ENCODE data around the gene CYB5R3.
"Not testable (repeated sequence)": the region's sequence is repeated elsewhere in the genome, so short reads cannot be mapped to it uniquely, and the experiment has no call there.

The CYB5R3 gene

DNA sequence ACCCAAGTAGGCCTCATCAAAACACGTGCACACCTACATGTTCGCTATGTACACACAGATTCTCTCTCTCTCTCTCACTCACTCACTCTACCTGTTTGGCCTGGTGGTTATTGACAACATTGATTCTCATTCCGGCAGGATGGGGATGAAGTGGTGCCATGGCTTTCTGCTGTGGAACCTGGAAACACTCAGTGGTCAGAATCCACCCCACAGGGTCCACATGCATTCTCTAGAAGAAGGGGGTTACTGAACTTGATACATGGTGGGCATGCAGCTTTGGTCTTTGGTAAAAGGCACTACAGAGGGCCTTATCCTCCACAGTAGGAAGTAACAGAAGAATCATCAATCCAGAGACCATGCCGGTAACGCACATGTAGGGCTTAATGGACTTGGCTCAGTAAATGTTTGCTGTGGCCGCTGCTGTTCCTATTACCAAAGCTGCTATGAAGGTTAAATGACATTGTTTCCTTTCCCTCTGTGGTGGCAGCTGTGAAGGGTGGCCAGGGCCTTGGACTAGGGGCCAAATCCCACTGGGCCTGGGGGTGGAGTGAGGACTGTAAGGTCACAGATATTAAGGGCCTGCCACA is 47.2 kb downstream of the CYB5R3 start:
- no peak for DNase-seq (ENCODE audit: low read depth)

DNA sequence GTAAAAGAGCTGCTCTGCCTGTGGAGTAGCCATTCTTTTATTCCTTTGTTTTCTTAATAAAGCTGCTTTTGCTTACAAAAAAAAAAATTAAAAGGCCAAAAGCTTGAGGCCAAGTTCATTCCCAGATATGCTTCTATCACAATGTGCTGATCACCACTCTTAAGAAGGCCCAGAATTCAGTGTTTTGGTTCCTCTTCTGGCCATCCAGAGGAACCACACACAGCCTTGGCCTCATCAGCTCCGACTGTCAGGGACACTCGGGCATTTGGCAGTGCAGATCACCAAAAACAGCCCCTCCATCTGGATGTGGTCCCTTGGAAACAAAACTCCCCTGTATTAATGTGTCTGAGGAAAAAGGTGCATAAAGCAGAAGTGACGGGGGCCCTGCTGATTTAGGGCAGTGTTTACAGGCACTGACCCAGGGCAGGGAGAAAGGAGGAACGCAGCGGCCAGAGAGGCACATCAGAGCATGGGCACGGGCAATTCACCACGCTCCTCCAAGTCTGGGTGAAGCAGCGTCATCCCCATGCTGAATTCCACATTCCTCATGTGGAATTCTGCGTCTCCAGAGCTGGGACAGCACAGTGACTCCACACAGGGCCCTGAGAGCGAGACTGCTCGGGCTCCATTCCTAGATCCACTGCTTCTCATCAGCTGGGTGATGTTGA is 52.2 kb downstream of the CYB5R3 start:
- DNase-seq (ENCODE audit: low read depth) = no peak

DNA sequence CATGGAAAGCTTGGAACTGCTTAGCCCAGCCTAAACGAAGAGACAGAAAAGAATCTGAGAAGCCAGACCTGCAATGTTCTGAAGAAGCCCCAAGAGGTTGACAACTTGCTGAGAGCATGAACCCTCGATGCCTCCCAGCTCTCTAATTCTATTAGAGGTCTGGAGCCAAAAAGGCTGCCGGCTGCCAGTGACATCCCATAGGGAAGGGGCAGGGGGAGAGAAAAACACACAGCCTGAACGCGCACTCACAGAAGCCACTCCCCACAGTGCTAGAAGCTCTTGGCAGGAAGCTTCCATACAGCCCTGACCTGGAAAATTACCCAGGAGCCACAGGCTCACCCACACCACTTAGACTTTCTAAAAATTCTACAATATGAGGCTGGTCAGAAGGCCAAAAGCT is 52.9 kb downstream of the CYB5R3 start:
- no peak for DNase-seq (ENCODE audit: low read depth)

DNA sequence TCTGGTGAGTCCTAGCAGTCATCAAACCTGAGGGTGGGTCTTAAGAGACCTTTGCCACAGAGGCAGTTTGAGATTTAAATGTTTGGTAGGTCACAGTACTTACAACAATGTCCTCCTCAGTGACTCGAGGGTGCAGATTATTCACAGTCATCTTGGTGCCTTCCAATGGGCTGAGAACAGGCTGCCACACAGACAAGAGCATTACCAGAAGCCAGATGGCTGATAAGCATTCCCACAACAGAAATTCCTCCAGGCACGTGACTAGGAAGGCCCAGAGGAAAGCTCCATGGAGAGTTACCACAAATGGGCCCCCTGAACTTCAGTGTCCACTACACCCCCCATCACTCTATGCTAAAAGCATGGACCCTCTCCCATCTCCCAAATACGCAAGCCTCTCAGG is 53.8 kb downstream of the CYB5R3 start:
- DNase-seq (ENCODE audit: low read depth) = no peak

DNA sequence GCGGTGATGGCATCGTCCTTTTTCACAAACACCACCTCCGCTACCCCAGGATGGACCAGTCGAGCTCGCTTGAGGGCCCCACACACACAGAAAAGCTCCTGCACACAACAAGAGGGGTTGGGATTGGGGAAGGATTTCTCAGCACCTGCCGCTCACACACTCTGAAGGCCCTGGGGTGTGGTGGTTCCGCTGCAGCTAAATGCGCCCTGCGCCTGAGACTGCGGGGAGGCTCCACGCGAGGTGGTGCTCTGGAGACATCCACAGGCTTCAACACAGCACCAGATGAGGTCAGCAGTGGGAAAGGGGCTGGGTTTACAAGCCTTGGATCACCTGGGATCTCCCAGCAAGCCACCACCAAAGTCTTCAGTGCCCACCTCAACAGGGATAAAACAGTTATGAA is 57.2 kb downstream of the CYB5R3 start:
- DNase-seq (ENCODE audit: low read depth) = no peak

DNA sequence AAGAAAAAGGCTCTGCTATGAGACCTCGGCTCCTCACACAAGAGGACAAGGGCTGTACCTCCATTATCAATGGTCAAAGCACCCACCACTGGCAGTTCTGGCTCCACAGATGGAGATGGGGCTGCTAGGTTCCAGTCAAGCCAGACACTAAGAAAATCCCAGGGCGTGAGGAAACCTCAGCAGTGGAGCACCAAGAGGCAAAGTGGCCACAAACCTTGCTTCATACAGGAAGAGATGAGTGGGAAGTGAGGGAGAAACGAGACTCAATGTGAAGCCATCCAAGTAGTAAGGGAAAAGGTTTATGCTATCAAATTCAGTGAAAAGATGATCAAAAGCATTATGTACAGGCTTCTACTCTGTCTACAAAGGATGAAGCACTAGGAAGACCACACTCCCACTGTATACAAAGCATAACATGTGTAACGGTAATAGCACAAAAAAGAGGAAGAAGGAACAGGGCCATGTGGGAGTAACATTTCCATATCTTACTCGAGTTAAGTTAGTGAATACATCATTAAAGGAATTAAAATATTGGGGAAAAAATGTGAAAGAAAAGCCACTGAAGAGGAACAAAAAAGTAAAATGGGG is 61.5 kb downstream of the CYB5R3 start:
- DNase-seq (ENCODE audit: low read depth) = no peak

DNA sequence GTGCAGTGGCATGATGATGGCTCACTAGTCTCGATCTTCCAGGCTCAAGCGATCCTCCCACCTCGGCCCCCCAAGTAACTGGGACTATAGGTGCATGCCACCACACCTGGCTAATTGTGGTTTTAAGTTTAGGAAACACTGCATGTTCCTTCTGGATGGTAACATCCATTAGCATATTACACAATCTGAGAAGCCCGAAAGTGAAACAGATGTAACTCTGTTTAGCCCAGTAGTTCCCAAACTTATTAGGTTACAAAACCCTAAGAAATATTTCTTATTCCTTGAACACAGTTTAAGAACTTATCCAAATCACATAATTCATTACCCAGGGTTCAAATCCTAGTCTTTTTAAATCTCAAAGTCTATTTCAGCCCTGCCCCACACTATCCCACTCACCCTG is 62.8 kb downstream of the CYB5R3 start:
- DNase-seq (ENCODE audit: low read depth) = no peak

DNA sequence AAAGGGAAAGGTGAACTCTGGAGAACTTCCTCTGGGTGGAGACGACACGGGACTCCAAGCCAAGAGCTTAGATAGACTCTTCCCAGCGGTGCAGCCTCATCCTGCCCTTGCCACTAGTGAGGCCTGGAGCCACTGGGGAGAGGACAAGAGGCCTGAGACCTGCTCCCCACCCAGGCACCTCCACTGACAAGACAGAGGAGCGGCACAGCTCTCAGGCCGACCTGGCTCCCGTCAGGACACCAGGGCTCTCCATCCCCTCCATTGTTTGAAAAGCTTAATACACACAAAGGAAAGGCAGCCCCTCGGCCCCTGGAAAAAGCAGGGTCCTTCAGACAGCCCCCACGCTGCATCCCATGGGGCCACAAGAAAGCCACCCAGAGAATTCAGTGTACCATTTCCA is 64.1 kb downstream of the CYB5R3 start:
- DNase-seq (ENCODE audit: low read depth) = no peak

DNA sequence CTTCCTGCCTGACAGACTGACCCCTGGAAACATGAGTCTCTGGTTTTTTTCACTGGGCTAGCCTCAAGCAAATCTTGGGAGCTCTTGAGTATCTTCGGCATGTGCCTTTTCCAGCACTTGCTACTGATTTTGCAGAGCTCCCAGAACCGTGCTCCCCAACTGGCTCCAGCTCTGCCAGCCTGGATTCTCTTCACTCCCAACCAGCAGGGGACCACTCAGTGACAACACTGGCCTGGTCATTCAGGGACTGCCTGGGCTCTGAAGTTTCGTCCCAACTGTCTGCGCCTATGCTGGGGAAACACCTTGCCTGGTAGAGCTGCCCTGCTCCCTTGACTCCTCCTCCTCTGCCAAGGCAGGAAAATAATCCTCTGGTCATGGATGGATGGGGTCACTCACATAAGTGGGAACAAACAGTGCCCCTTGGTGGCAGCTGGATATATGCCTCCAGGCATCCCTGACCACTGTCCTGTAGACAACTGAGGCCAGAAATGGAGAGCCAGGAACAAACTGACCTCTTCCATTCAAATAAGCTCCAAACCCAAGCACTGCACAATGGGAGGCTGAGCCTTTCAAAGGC is 64.7 kb downstream of the CYB5R3 start:
- DNase-seq (ENCODE audit: low read depth) = no peak

DNA sequence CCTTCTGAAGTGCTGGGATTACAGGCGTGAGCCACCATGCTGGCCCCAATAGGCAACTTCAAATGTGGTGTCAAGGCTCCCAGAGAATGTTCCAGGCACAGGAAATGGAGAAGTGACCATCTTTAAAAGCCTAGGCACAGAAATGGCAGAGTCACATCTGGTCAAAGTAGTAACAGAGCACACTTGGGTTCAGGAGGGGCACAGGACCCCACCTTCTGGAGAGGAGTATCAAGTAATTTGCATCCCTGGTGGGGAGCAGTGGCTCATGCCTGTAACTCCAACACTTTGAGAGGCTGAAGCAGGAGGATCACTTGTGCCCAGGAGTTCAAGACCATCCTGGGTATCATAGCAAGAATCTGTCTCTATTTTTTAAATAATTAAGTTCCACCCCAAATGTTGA is 66.2 kb downstream of the CYB5R3 start:
- no peak for DNase-seq (ENCODE audit: low read depth)

DNA sequence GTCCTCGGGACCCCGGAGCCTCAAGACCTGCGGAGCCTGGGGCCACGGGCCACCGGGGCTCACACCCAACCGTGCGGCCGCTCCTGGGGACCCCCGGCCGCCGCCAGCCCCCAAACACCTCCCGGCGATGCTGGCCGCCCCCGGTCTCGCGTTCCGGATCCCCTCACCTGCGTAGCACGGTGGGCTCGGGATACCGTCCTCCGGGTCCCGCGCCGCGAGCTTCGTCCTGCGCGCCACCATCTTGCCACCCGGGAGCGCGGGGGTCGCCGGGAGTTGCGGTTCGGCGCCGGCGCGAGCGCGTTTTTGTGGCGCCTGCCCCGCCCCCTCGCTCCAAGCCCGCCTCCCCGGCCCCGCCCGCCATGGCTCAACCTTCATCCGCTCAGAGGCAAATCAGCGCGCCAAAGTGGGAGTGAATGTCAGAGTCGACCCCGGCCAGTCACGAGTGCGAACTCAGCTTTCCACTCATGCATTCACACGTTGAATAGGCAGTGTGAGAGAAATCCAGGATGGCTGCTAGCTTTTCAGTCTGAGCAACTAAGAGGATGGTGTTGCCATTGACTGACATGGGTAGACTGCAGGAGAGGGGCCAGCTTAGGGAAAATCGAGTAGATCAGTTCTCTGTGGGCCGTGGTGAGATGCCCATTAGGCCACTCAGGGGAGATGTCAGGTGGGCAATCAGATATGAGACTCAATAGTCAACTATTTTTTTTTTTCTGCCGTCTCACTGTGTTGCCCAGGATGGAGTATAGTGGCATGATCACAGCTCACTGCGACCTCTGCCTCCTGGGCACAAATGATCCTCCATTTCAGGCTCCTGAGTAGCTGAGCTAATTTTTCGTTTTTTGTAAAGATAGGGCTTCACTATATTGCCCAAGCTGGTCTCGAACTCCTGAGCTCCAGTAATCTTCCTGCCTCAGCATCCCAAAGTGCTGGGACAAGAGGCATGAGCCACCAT is 67.2 kb downstream of the CYB5R3 start:
- DNase-seq (ENCODE audit: low read depth) = peak; percentile 14

DNA sequence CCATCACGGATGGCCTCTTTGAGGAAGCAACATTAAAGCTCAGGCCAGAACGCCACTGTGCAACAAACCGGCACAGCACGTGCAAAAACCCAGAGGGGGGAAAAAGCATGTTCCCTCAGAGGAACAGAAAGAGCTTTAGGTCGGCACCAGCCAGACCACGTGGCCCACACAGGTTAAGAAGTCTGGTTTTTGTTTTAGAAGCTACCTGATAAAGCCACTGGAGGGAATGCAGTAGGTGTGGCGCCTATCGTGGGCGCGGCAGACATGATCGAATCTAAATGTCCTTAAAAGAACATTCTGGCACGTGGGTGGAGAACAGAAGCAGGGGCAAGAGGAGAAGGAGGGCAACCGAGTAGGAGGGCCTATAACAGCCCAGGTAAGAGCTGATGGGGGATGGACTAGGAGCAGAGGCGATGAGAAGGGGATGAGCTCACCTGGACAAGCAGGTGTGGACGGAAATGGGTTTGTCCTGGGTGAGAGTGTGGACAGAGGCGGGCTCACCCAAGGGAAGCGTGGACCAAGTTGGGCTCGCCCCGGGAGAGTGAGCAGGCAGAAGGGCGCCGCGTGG is 67.9 kb downstream of the CYB5R3 start:
- not testable (repeated sequence) for DNase-seq (ENCODE audit: low read depth)

DNA sequence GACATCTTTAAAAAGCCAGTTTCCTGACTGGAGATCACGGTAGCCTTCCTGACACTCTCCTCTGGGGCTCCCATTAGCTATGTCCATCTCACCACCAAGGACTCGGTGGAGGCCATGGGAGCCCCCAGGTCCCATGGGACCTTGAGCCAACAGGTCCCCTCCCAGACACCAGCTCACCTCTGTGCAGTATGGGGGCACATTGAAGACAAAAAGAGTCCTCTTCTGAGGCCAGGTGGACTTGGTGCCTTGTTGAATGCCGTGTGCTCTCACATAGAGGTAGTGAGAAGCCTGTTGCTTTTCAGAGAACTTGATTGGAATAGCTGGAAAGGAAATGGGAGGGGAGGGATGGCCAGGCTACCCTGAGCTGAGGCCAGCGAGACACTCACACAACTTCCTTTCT is 69.2 kb downstream of the CYB5R3 start:
- not testable (repeated sequence) for DNase-seq (ENCODE audit: low read depth)

DNA sequence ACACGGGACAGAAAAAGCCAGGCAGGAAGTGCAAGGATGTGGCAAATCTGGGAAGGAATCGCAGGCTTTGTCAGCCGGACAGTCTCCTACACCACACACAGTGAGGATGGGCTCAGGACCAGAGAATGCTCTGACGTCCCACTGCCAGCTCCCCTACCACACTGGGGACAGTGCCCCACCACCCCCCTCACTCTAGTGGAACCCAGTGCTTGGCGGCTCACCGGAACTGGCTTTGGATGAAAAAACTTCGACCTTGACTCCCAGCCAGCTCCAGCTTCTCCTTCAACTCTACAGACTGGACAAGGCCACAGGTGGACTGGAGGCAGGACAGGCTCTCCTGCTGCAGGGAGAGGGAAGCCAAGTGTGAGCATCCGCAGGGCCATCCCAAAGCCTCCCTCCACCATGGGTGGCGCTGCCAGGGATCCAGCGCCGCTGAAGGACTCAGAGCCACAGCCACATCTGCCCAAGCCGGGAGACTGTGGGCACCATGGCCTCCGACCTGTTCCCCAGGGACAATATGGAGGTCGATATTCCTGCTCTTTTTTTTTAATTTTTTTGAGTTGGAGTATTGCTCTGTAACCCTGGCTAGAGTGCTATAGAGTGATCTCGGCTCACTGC is 71.5 kb downstream of the CYB5R3 start:
- DNase-seq (ENCODE audit: low read depth) = no peak

DNA sequence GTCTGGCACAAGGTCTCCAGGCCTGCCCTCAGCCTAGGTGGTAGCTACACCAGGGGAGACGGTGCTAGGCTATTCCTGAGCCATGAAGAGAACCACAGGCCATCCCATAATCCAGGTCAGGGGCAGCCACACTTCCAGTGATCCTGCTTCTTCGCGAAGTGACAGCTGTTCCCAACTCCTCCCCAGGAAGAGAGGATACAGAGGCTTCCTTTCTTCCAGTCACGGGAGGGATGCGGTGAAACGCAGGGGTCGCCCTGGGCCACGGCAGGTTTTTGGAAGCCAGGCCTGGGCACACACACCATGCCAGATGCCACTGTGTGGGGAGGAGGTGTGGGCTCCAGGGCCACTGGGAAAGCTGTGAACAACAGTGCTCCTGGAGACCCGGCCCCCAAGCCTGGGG is 72.1 kb downstream of the CYB5R3 start:
- DNase-seq (ENCODE audit: low read depth) = not testable (repeated sequence)

DNA sequence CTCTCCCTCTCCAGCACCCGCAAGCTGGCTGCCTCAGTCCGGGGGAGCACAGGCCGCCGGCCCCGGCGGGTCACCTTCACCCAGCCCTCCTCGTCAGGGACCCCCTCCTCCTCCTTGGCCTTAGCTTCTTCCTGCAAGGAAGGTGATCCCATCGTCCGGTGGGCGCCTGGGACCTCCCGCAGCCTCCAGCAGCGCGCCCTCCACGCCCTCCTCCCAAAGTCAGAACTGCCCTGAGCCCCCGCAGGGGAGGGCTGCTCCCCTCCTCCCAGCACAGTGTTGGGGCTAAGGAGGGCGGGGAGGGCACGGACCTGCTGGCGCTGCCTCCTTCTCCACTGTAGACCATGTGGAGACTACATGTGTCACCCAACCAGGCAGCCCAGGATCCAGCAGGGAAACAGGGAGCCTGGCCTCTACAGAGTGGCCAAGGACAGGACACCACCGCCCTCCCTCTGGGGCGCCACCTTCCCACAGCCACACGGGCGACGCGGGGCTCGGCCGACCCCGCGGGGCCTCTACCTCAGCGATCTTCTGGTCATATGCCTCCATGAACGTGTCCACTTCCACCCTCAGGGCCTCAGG is 73.1 kb downstream of the CYB5R3 start:
- not testable (repeated sequence) for DNase-seq (ENCODE audit: low read depth)

DNA sequence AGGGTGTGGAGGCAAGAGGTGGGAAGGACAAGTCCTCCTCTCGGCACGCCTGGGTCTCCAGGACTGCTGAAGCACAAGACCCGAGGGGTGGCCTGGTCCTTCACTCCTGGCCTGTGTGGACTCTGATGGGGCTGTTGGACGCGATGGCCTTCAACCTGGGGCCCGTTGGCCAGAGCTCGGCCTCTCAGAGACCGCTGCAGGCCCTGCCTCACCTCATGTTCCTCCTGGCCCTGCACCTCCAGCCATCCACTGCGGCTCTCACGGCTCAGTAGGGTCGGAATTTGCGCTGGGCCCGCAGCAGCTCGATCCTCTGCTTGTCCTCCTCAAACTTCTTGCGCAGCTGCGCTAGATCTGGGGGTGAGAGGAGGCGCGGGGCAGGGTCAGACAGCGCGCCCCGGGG is 74.7 kb downstream of the CYB5R3 start:
- DNase-seq (ENCODE audit: low read depth) = not testable (repeated sequence)

DNA sequence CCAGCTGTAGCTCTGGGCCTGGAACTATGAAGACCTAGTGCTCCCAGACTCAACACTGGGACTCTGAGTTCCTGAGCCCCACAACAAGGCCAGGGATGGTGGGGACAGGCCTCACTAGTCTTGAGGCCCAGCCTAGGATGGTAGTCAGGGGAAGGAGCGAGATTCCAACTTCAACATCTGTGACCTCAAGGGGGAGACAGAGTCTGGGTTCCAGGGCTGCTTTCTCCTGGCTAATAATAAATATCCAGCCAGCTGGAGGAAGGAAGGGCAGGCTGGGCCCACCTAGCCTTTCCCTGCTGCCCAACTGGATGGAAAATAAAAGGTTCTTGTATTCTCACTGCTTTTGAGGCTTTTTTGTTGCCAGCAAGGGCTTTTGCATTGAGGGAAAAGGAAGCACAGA is 75.1 kb downstream of the CYB5R3 start:
- not testable (repeated sequence) for DNase-seq (ENCODE audit: low read depth)

DNA sequence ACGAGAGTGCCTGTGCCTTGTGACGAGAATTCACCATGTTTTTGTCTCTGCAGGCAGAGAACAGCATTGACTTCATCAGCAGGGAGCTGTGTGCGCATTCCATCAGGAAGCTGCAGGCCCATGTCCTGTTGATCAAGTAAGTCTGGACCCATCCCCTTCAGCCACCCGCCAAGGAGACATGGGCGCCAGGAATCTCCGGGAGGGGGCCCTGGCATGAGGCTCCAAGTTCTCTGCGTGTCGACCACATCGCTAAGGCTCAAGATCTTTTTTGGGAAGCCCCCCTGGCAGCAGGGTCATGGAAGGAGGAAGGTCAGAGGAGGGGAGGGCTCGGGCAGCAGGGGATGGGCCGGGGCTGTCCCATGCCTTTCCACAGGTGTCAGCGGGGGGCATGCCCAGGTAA is 78.1 kb downstream of the CYB5R3 start:
- not testable (repeated sequence) for DNase-seq (ENCODE audit: low read depth)

DNA sequence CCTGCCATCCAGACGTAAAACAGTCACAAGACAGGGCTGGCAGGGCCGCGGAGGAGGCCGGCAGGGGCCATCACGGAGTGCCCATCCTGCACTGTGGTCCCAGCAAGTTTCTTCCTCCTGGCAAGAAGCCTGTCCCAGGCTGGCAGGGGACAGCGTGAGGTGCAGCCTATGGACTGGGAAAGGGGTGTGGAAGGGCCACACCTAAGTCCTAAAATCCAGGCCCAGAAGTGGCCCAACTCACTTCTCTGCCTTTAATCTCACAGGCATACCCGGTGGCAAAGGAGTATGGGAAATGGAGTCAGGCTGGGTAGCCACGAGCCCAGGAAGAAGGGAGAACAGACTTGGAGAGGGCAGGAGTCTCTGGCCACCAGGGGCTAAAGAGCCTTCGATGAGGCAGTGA is 78.6 kb downstream of the CYB5R3 start:
- not testable (repeated sequence) for DNase-seq (ENCODE audit: low read depth)

DNA sequence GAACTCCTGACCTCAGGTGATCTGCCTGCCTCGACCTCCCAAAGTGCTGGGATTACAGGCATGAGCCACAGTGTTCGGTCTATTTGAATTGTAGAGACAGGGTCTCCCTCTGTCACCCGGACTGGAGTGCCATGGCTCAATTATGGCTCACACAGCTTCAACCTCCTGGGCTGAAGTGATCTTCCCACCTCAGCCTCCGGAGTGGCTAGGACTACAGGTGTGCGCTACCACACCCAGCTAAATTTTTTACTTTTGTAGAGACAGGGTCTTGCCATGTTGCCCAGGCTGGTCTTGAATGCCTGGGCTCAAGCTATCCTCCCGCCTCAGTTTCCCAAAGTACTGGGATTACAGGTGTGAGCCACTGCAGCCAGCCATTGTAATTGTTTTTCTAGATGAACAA is 81.2 kb downstream of the CYB5R3 start:
- DNase-seq (ENCODE audit: low read depth) = not testable (repeated sequence)
